Mesothelial cell of epicardium (in vitro differentiated cells): ENCODE results near the gene LONP1. TPM values are rescaled to one million over a fixed set of nuclear protein-coding genes. Genes with fewer than 3 reads are reported as not detected.
A peak's percentile ranks its signal among the peaks of the same experiment; 100 is the strongest.

Experiments
- DNase-seq, 2 experiments: peaks; one replicate each; pipeline ENCODE4 v3.0.0; 2021; ENCODE audit warnings: low spot score in 2 of 2; ENCODE audit not compliant: unreplicated experiment in 2 of 2
- H3K27ac Mint-ChIP-seq: 2 replicates; pipeline ENCODE4 v1.8.0; 2021; ENCODE audit warnings: mixed read lengths
- H3K27me3 Mint-ChIP-seq: 2 replicates; pipeline ENCODE4 v1.8.0; 2021; ENCODE audit warnings: low read depth, mixed read lengths
- H3K36me3 Mint-ChIP-seq: 2 replicates; pipeline ENCODE4 v1.8.0; 2021; ENCODE audit warnings: mixed read lengths
- H3K4me1 Mint-ChIP-seq: 2 replicates; pipeline ENCODE4 v1.8.0; 2021; ENCODE audit warnings: mixed read lengths
- H3K4me3 Mint-ChIP-seq: 2 replicates; pipeline ENCODE4 v1.8.0; 2021; ENCODE audit warnings: mild to moderate bottlenecking, moderate library complexity, mixed read lengths
- H3K9me3 Mint-ChIP-seq: 2 replicates; pipeline ENCODE4 v1.8.0; 2021; ENCODE audit warnings: mixed read lengths
- CTCF ChIP-seq: fragments of 200-600 bp; sonication (generic); IDR thresholded peaks from one replicate; pipeline ENCODE4 v1.5.0; 2021; ENCODE audit warnings: antibody characterized with exemption; ENCODE audit not compliant: unreplicated experiment
- total RNA-seq: library from RNA; stranded (reverse); gene quantifications from 3 replicates; pipeline ENCODE4 v1.2.1, GENCODE V29; 2021

LONP1 gene
- total RNA-seq, 1 donor from 2014 or later = 69.8 TPM

DNA sequence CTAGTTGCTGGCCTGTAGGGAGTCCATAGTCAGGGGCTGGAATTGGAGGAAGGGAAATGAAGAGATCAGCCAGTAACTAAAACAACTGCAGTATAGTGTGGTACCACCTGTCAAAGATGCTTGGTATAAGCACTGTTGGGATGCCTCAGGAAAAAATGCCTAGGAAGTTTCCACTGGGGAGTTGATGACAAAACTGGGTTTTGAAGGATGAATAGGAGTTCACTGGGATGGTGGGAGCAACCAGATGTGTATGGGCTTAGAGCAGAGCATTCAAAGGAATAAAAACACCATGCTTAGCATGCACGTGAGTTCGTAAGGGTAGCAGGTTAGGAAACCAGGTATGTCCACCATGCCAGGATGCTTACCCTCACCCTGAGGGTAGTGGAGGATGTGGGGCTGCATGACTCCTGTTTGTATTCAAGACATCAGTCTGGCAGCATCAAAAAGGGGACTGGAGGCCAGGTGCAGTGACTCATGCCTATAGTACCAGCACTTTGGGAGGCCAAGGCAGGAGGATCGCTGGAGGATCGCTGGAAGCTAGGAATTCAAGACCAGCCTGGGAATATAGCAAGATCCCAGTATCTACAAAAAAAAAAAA is 7.6 kb upstream of the LONP1 start:
- no peak overlapping the region for H3K27ac Mint-ChIP-seq
- H3K36me3 Mint-ChIP-seq = no peaks in the 10 kb centered on the region
- no peak for DNase-seq
- no peaks in the 10 kb centered on the region for H3K4me1 Mint-ChIP-seq
- H3K4me3 Mint-ChIP-seq = no peak overlapping the region
- H3K9me3 Mint-ChIP-seq = no peaks in the 10 kb centered on the region
- H3K27me3 Mint-ChIP-seq = peaks cover 7% of the 10 kb centered on the region
- TF ChIP-seq CTCF = no peak

DNA sequence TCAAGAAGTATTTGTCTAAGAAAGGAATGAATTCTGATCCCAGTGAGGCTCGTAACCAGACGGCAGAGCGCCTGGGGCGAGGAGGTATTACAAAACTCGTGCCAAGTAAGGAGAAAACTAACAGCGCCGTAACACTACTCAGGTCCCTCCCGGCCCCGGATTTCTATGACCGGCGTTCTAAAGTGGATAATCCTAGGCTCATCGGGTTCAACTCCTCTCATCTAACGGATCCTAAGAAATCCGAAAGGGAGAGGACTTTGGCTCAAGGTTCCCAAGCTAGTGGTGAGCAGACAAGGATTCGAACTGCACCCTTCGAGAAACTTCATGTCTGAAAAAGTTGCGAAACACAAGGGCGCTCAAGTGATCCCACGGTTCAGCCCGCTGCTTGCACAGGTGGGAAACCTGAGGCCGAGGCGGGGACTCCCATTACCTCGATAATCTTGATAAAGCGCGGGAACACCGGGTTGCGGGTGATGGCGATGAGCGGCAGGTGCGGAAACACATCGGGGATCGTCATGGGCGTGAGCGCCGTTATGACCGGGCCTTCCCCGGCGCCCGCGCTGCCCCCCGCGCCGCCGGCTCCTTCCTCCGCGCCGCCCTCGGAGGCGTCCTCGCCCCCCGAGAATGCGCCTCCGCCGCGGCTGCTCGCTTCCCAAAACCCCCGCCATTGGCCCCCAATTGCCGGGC is 529 bp downstream of the LONP1 start:
- H3K4me3 Mint-ChIP-seq = peak overlapping the region; percentile 88
- DNase-seq = no peak
- peak overlapping the region; percentile 98 for H3K27ac Mint-ChIP-seq
- no peaks in the 10 kb centered on the region for H3K9me3 Mint-ChIP-seq
- H3K4me1 Mint-ChIP-seq = peaks cover 15% of the 10 kb centered on the region
- no peaks in the 10 kb centered on the region for H3K27me3 Mint-ChIP-seq
- H3K36me3 Mint-ChIP-seq = peaks cover 5% of the 10 kb centered on the region
- no peak for TF ChIP-seq CTCF

- Mint-ChIP-seq H3K27me3 (no peaks in the 10 kb centered on the region), H3K36me3 (peaks cover 9% of the 10 kb centered on the region), H3K27ac (peak overlapping the region; percentile 95), H3K4me1 (peaks cover 15% of the 10 kb centered on the region), H3K9me3 (no peaks in the 10 kb centered on the region), H3K4me3 (peak overlapping the region; percentile 88)
- no peak for DNase-seq
- no peak for TF ChIP-seq CTCF
Observed at GRCh38 chr19:5718579-5719273, 1.2 kb downstream of the LONP1 start.

- Mint-ChIP-seq H3K9me3 (no peaks in the 10 kb centered on the region), H3K4me3 (peak overlapping the region; percentile 88), H3K27ac (peak overlapping the region; percentile 9), H3K4me1 (peaks cover 15% of the 10 kb centered on the region), H3K36me3 (peaks cover 9% of the 10 kb centered on the region), H3K27me3 (no peaks in the 10 kb centered on the region)
- no peak for DNase-seq
- no peak for TF ChIP-seq CTCF
Observed at GRCh38 chr19:5718037-5718578, 1.8 kb downstream of the LONP1 start.

DNA sequence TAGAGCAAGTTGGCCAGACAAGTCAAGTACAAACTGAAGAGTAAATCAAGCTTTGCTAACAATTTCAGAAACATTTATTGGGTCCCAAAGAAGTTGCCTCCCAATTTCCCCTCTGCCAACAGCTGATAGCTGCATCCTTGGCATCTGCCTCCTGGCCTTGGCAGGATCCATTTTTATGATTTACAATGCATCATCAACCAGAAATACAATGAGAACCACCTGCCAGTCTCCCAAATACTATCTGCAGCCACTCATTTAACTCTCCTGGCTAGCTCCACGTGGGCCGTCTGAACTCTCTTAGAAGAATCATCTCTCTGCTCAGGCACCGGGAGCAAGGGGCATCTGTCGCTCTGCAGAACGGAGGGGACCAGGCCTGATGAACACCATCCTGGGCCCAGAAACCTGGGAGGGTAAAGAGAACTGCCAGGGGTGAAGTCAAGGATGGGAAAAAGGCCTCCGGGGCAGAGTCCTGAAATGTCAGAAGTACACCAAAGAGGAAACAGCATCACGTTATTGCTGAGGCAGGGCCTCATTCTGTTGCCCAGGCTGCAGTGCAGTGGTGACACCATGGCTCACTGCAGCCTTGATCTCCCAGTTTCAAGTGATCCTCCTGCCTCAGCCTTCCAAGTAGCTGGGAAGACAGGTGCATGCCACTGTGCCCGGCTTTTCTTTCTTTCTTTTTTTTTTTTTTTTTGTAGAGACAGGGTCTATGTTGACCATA is 2.6 kb downstream of the LONP1 start:
- Mint-ChIP-seq H3K27ac (no peak overlapping the region), H3K4me3 (peak overlapping the region; percentile 88), H3K4me1 (peaks cover 15% of the 10 kb centered on the region), H3K36me3 (peaks cover 9% of the 10 kb centered on the region), H3K9me3 (no peaks in the 10 kb centered on the region), H3K27me3 (no peaks in the 10 kb centered on the region)
- no peak for DNase-seq
- TF ChIP-seq CTCF = no peak
